Astrocyte (in vitro differentiated cells and primary cell): ENCODE results near the gene KCTD19. TPM values are rescaled to one million over a fixed set of nuclear protein-coding genes. Genes with fewer than 3 reads are reported as not detected.

Source experiments
- DNase-seq: peaks from one replicate; pipeline ENCODE4 v3.0.0-alpha.2; 2010; ENCODE audit warnings: low read depth
- FAIRE-seq: peaks from 2 replicates; lab custom pipeline; 2011; peaks lifted over from hg19 to GRCh38; lab: Jason Lieb, UNC
- H2AFZ ChIP-seq: 2 replicates; pipeline ENCODE4 v1.6.0; 2012; ENCODE audit warnings: low read depth, low read length, inconsistent platforms
- H3K27ac ChIP-seq: 2 replicates; pipeline ENCODE4 v1.5.1; 2011; ENCODE audit warnings: low read depth, low read length, inconsistent platforms
- H3K27me3 ChIP-seq: 2 replicates; pipeline ENCODE4 v1.6.0; 2011; ENCODE audit warnings: low read length, inconsistent platforms; ENCODE audit not compliant: insufficient read depth
- H3K36me3 ChIP-seq: 2 replicates; pipeline ENCODE4 v1.5.1; 2011; ENCODE audit warnings: low read length, inconsistent platforms; ENCODE audit not compliant: insufficient read depth
- H3K4me1 ChIP-seq: 2 replicates; pipeline ENCODE4 v1.5.1; 2011; ENCODE audit warnings: low read length, inconsistent platforms; ENCODE audit not compliant: insufficient read depth
- H3K4me2 ChIP-seq: 2 replicates; pipeline ENCODE4 v1.6.0; 2012; ENCODE audit warnings: low read length, inconsistent platforms
- H3K4me3 ChIP-seq: 2 replicates; pipeline ENCODE4 v1.5.1; 2011; ENCODE audit warnings: low read depth, mild to moderate bottlenecking, low read length, inconsistent platforms; ENCODE audit not compliant: insufficient read depth
- H3K79me2 ChIP-seq: 2 replicates; pipeline ENCODE4 v1.6.0; 2012; ENCODE audit warnings: mild to moderate bottlenecking, low read length, inconsistent platforms; ENCODE audit not compliant: insufficient read depth
- H3K9ac ChIP-seq: 2 replicates; pipeline ENCODE4 v1.6.0; 2012; ENCODE audit warnings: mild to moderate bottlenecking, low read length, inconsistent platforms
- H3K9me3 ChIP-seq: 2 replicates; pipeline ENCODE4 v1.5.1; 2012; ENCODE audit warnings: low read depth, mild to moderate bottlenecking, low read length, inconsistent platforms; ENCODE audit not compliant: insufficient read depth
- H4K20me1 ChIP-seq: 2 replicates; pipeline ENCODE4 v1.6.0; 2012; ENCODE audit warnings: low read length, inconsistent platforms; ENCODE audit not compliant: insufficient read depth
- H3K27ac Mint-ChIP-seq: one replicate; pipeline ENCODE4 v1.8.0; 2021; ENCODE audit warnings: mild to moderate bottlenecking, mixed read lengths; ENCODE audit not compliant: unreplicated experiment
- H3K27me3 Mint-ChIP-seq: one replicate; pipeline ENCODE4 v1.8.0; 2021; ENCODE audit warnings: low read depth, mixed read lengths; ENCODE audit not compliant: unreplicated experiment
- H3K36me3 Mint-ChIP-seq: one replicate; pipeline ENCODE4 v1.8.0; 2021; ENCODE audit warnings: low read depth, mixed read lengths; ENCODE audit not compliant: unreplicated experiment
- H3K4me1 Mint-ChIP-seq: one replicate; pipeline ENCODE4 v1.8.0; 2021; ENCODE audit warnings: low read depth, mixed read lengths; ENCODE audit not compliant: unreplicated experiment
- H3K4me3 Mint-ChIP-seq: one replicate; pipeline ENCODE4 v1.8.0; 2021; ENCODE audit warnings: mild to moderate bottlenecking, moderate library complexity, mixed read lengths; ENCODE audit not compliant: unreplicated experiment
- H3K9me3 Mint-ChIP-seq: one replicate; pipeline ENCODE4 v1.8.0; 2021; ENCODE audit warnings: mild to moderate bottlenecking, mixed read lengths; ENCODE audit not compliant: unreplicated experiment
- EZH2 ChIP-seq: IDR thresholded peaks from 2 replicates; pipeline ENCODE4 v1.6.1; 2012; ENCODE audit warnings: mild to moderate bottlenecking, low read length, inconsistent platforms; ENCODE audit not compliant: insufficient read depth
- total RNA-seq: library from RNA; stranded (reverse); gene quantifications from 2 replicates; pipeline ENCODE4 v1.2.1, GENCODE V29; 2021
- TF ChIP-seq, protein P1 (sequence below): IDR thresholded peaks from 2 replicates; pipeline ENCODE4 v1.5.1; 2011; ENCODE audit warnings: low read depth, mild to moderate bottlenecking, inconsistent platforms, low read length, moderate library complexity; ENCODE audit not compliant: insufficient read depth

KCTD19 gene
- total RNA-seq, 1 donor from 2014 or later = not detected

- Mint-ChIP-seq H3K4me3 (no peak overlapping the region), H3K9me3 (no peaks in the 10 kb centered on the region), H3K4me1 (peaks cover 15% of the 10 kb centered on the region), H3K27ac (no peak overlapping the region), H3K27me3 (peaks cover 34% of the 10 kb centered on the region), H3K36me3 (no peaks in the 10 kb centered on the region)
- Histone ChIP-seq H3K4me1 (peaks cover 13% of the 10 kb centered on the region), H3K4me3 (no peak overlapping the region), H3K27ac (no peak overlapping the region), H3K27me3 (no peaks in the 10 kb centered on the region), H4K20me1 (no peaks in the 10 kb centered on the region), H3K36me3 (no peaks in the 10 kb centered on the region), H3K79me2 (no peaks in the 10 kb centered on the region), H2AFZ (no peak overlapping the region), H3K9me3 (no peaks in the 10 kb centered on the region), H3K9ac (no peak overlapping the region), H3K4me2 (no peak overlapping the region)
- TF ChIP-seq EZH2 = no peak
- TF ChIP-seq, protein P1, sequence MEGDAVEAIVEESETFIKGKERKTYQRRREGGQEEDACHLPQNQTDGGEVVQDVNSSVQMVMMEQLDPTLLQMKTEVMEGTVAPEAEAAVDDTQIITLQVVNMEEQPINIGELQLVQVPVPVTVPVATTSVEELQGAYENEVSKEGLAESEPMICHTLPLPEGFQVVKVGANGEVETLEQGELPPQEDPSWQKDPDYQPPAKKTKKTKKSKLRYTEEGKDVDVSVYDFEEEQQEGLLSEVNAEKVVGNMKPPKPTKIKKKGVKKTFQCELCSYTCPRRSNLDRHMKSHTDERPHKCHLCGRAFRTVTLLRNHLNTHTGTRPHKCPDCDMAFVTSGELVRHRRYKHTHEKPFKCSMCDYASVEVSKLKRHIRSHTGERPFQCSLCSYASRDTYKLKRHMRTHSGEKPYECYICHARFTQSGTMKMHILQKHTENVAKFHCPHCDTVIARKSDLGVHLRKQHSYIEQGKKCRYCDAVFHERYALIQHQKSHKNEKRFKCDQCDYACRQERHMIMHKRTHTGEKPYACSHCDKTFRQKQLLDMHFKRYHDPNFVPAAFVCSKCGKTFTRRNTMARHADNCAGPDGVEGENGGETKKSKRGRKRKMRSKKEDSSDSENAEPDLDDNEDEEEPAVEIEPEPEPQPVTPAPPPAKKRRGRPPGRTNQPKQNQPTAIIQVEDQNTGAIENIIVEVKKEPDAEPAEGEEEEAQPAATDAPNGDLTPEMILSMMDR = no peak
- DNase-seq = no peak
- no peak for FAIRE-seq
Observed at GRCh38 chr16:67294171-67294757, 32.3 kb downstream of the KCTD19 start.

- no peaks in the 10 kb centered on the region for H3K9me3 ChIP-seq
- Mint-ChIP-seq H3K27ac (no peak overlapping the region), H3K27me3 (peaks cover 38% of the 10 kb centered on the region), H3K36me3 (no peaks in the 10 kb centered on the region), H3K9me3 (no peaks in the 10 kb centered on the region), H3K4me3 (no peak overlapping the region), H3K4me1 (peaks cover 10% of the 10 kb centered on the region)
- no peaks in the 10 kb centered on the region for H4K20me1 ChIP-seq
- H3K4me1 ChIP-seq = peaks cover 6% of the 10 kb centered on the region
- H3K36me3 ChIP-seq = no peaks in the 10 kb centered on the region
- H2AFZ ChIP-seq = no peak overlapping the region
- DNase-seq = no peak
- H3K27me3 ChIP-seq = no peaks in the 10 kb centered on the region
- TF ChIP-seq EZH2 = no peak
- TF ChIP-seq, protein P1 = no peak
- FAIRE-seq = no peak
- H3K4me2 ChIP-seq = no peak overlapping the region
- H3K79me2 ChIP-seq = no peaks in the 10 kb centered on the region
- H3K4me3 ChIP-seq = no peak overlapping the region
- H3K9ac ChIP-seq = no peak overlapping the region
- H3K27ac ChIP-seq = no peak overlapping the region
Observed at GRCh38 chr16:67291461-67291860, 35.1 kb downstream of the KCTD19 start.

DNA sequence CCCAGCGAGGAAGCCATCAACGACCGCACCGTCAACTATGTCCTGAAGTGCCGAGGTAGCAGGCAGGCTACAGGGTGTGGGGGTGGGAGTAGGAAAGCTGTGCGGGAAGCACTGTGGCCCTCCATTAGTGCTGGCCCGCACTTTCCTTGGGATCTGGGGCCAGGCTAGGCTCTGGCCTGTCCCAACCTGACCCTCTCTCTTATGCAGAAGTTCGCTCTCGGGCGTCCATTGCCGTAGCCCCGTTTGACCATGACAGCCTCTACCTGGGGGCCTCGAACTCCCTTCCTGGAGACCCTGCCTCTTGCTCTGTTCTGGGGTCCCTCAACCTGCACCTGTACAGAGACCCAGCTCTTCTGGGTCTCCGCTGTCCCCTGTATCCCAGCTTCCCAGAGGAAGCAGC lies 38.6 kb downstream of the KCTD19 start:
- no peak for FAIRE-seq
- Histone ChIP-seq H3K4me2 (no peak overlapping the region), H3K36me3 (no peaks in the 10 kb centered on the region), H3K9me3 (no peaks in the 10 kb centered on the region), H4K20me1 (no peaks in the 10 kb centered on the region), H3K27ac (no peak overlapping the region), H3K4me3 (no peak overlapping the region), H3K4me1 (no peaks in the 10 kb centered on the region), H3K79me2 (no peaks in the 10 kb centered on the region), H3K9ac (no peak overlapping the region), H3K27me3 (no peaks in the 10 kb centered on the region), H2AFZ (no peak overlapping the region)
- Mint-ChIP-seq H3K27ac (no peak overlapping the region), H3K9me3 (peaks cover 1% of the 10 kb centered on the region), H3K36me3 (peaks cover 6% of the 10 kb centered on the region), H3K4me1 (peaks cover 13% of the 10 kb centered on the region), H3K27me3 (peaks cover 40% of the 10 kb centered on the region), H3K4me3 (no peak overlapping the region)
- no peak for DNase-seq
- TF ChIP-seq EZH2 = no peak
- TF ChIP-seq, protein P1 = no peak
